ENCODE results near the gene COL23A1.

COL23A1 gene

GRCh38 chr5:178314961-178315820 is 275.0 kb downstream of the COL23A1 start:
- H3K9ac ChIP-seq (ENCODE audit: low read length) = no peak overlapping the region
- no peaks in the 10 kb centered on the region for H3K79me2 ChIP-seq (ENCODE audit: low read length)
- H4K20me1 ChIP-seq (ENCODE audit: insufficient read depth, low read length) = no peaks in the 10 kb centered on the region
- H3K27ac ChIP-seq (ENCODE audit: low read length) = no peak overlapping the region
- TF ChIP-seq EZH2 (optimal IDR thresholded peaks at IDR 0.05; ENCODE audit: low read depth, low read length) (no peak), CTCF (IDR thresholded peaks at IDR 0.05; ENCODE audit: low read length) (no peak), EZH2phosphoT487 (IDR thresholded peaks at IDR 0.05; ENCODE audit: low read length) (no peak)
- H3K4me3 ChIP-seq (ENCODE audit: low read length) = no peak overlapping the region
- H3K9me3 ChIP-seq (replicated peaks; ENCODE audit: insufficient read depth, low read length) = no peaks in the 10 kb centered on the region
- no peaks in the 10 kb centered on the region for H3K9me2 ChIP-seq (replicated peaks; ENCODE audit: insufficient read depth, low read length)
- H3K4me2 ChIP-seq (ENCODE audit: low read depth, low read length) = no peak overlapping the region
- H3K36me3 ChIP-seq (replicated peaks; ENCODE audit: insufficient read depth, low read length) = no peaks in the 10 kb centered on the region
- H3K4me1 ChIP-seq (ENCODE audit: low read length) = no peaks in the 10 kb centered on the region
- no peaks in the 10 kb centered on the region for H3F3A ChIP-seq (ENCODE audit: insufficient read depth, low read length)
- H3K27me3 ChIP-seq (replicated peaks; ENCODE audit: insufficient read depth, low read length) = peaks cover 37% of the 10 kb centered on the region
- DNase-seq = no peak
- no peak overlapping the region for H2AFZ ChIP-seq (ENCODE audit: low read length)

- Histone ChIP-seq H3K79me2 (ENCODE audit: low read length) (no peaks in the 10 kb centered on the region), H3K27me3 (replicated peaks; ENCODE audit: insufficient read depth, low read length) (peaks cover 31% of the 10 kb centered on the region), H3K9ac (ENCODE audit: low read length) (no peak overlapping the region), H3K4me2 (ENCODE audit: low read depth, low read length) (no peak overlapping the region), H3F3A (ENCODE audit: insufficient read depth, low read length) (no peaks in the 10 kb centered on the region), H3K9me2 (replicated peaks; ENCODE audit: insufficient read depth, low read length) (no peaks in the 10 kb centered on the region), H4K20me1 (ENCODE audit: insufficient read depth, low read length) (no peaks in the 10 kb centered on the region), H3K9me3 (replicated peaks; ENCODE audit: insufficient read depth, low read length) (no peaks in the 10 kb centered on the region), H3K36me3 (replicated peaks; ENCODE audit: insufficient read depth, low read length) (no peaks in the 10 kb centered on the region), H3K4me1 (ENCODE audit: low read length) (no peaks in the 10 kb centered on the region), H3K4me3 (ENCODE audit: low read length) (no peak overlapping the region), H2AFZ (ENCODE audit: low read length) (no peak overlapping the region), H3K27ac (ENCODE audit: low read length) (no peak overlapping the region)
- no peak for DNase-seq
- TF ChIP-seq EZH2 (optimal IDR thresholded peaks at IDR 0.05; ENCODE audit: low read depth, low read length) (no peak), EZH2phosphoT487 (IDR thresholded peaks at IDR 0.05; ENCODE audit: low read length) (no peak), CTCF (IDR thresholded peaks at IDR 0.05; ENCODE audit: low read length) (no peak)
These were observed 276.0 kb downstream of the COL23A1 start for GRCh38 chr5:178314061-178314660.

- H3K4me2 ChIP-seq (ENCODE audit: low read depth, low read length) = no peak overlapping the region
- H2AFZ ChIP-seq (ENCODE audit: low read length) = no peak overlapping the region
- H3K4me1 ChIP-seq (ENCODE audit: low read length) = no peaks in the 10 kb centered on the region
- H3K9me2 ChIP-seq (replicated peaks; ENCODE audit: insufficient read depth, low read length) = no peaks in the 10 kb centered on the region
- TF ChIP-seq EZH2phosphoT487 (IDR thresholded peaks at IDR 0.05; ENCODE audit: low read length) (no peak), EZH2 (optimal IDR thresholded peaks at IDR 0.05; ENCODE audit: low read depth, low read length) (no peak), CTCF (IDR thresholded peaks at IDR 0.05; ENCODE audit: low read length) (no peak)
- DNase-seq = no peak
- no peak overlapping the region for H3K27ac ChIP-seq (ENCODE audit: low read length)
- H4K20me1 ChIP-seq (ENCODE audit: insufficient read depth, low read length) = no peaks in the 10 kb centered on the region
- no peak overlapping the region for H3K4me3 ChIP-seq (ENCODE audit: low read length)
- no peak overlapping the region for H3K9ac ChIP-seq (ENCODE audit: low read length)
- peaks cover 35% of the 10 kb centered on the region for H3K27me3 ChIP-seq (replicated peaks; ENCODE audit: insufficient read depth, low read length)
- no peaks in the 10 kb centered on the region for H3K36me3 ChIP-seq (replicated peaks; ENCODE audit: insufficient read depth, low read length)
- no peaks in the 10 kb centered on the region for H3K79me2 ChIP-seq (ENCODE audit: low read length)
- no peaks in the 10 kb centered on the region for H3K9me3 ChIP-seq (replicated peaks; ENCODE audit: insufficient read depth, low read length)
- no peaks in the 10 kb centered on the region for H3F3A ChIP-seq (ENCODE audit: insufficient read depth, low read length)
These were observed 276.9 kb downstream of the COL23A1 start for GRCh38 chr5:178313316-178313715.

All from MM.1S (cell line).